ENCODE measurements around the gene GTF2A1. TPM values are rescaled to one million over a fixed set of nuclear protein-coding genes. Genes with fewer than 3 reads are reported as not detected.

GTF2A1 gene
- total and polyA plus RNA-seq, 8 donors, result 2.0 to 73.5 (median 8.4) TPM

GRCh38 chr14:81221579-81222102 lies 882 bp upstream of the GTF2A1 start:
- Histone ChIP-seq H3K4me1 (peaks cover 13 to 40% (median 27%) of the 10 kb centered on the region in 4 donors), H3K4me3 (peak overlapping the region; percentile 57 to 87 (median 72)), H3K36me3 (no peaks in the 10 kb centered on the region), H3K27me3 (no peaks in the 10 kb centered on the region), H3K27ac (peak overlapping the region; percentile 88 to 99 (median 98)), H3K9me3 (no peaks in the 10 kb centered on the region)
- DNase-seq, result no peak
- intact Hi-C loops (cut with DNase I; ENCODE audit: low total_unique reads), result no loop called here
- TF ChIP-seq POLR2A (IDR thresholded peaks at IDR 0.05) (no peak), EP300 (IDR thresholded peaks at IDR 0.05) (no peak), POLR2AphosphoS5 (IDR thresholded peaks at IDR 0.05) (no peak), CTCF (IDR thresholded peaks at IDR 0.05) (no peak)
- WGBS, 5 donors, result 26 to 38% (median 33%) methylated on average over 16 of the region's 16 CpGs

DNA sequence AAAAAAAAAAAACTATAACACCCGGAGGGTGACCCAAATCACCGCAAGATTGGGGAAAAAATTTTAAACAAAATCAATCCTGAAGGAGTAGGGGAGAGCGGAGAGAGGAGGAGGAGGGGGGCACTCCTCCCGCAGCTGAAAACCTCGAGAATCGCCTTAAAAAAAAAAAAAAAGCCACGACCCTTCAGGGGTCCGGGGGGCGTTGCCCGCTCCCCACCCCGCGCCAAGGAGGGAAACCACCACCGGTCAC lies 254 bp downstream of the GTF2A1 start:
- H3K4me1 ChIP-seq, result peaks cover 13 to 50% (median 29%) of the 10 kb centered on the region in 4 donors
- no peak for TF ChIP-seq POLR2AphosphoS5 (IDR thresholded peaks at IDR 0.05)
- TF ChIP-seq CTCF (IDR thresholded peaks at IDR 0.05), result no peak
- peak in 2 of 4 donors; percentile 95 to 99 for TF ChIP-seq POLR2A (IDR thresholded peaks at IDR 0.05)
- no peak for TF ChIP-seq EP300 (IDR thresholded peaks at IDR 0.05)
- DNase-seq, result no peak
- H3K9me3 ChIP-seq, result no peaks in the 10 kb centered on the region
- intact Hi-C loops (cut with DNase I; ENCODE audit: low total_unique reads), result no loop called here
- WGBS, 5 donors, result 0 to 2% (median 1%) methylated on average over 6 to 13 of the region's 13 CpGs
- peaks cover 5 to 10% (median 8%) of the 10 kb centered on the region in 4 donors for H3K36me3 ChIP-seq
- H3K27me3 ChIP-seq, result no peaks in the 10 kb centered on the region
- peak overlapping the region; percentile 57 to 87 (median 72) for H3K4me3 ChIP-seq
- H3K27ac ChIP-seq, result peak overlapping the region; percentile 88 to 99 (median 98)

GRCh38 chr14:81219759-81220579 lies 790 bp downstream of the GTF2A1 start:
- Histone ChIP-seq H3K36me3 (peaks cover 10 to 15% (median 13%) of the 10 kb centered on the region in 4 donors), H3K27ac (peak overlapping the region; percentile 88 to 99 (median 98)), H3K27me3 (no peaks in the 10 kb centered on the region), H3K4me1 (peaks cover 13 to 55% (median 29%) of the 10 kb centered on the region in 4 donors), H3K9me3 (no peaks in the 10 kb centered on the region), H3K4me3 (peak overlapping the region; percentile 57 to 87 (median 72))
- intact Hi-C loops (cut with DNase I; ENCODE audit: low total_unique reads), result no loop called here
- TF ChIP-seq EP300 (IDR thresholded peaks at IDR 0.05), result no peak
- TF ChIP-seq POLR2AphosphoS5 (IDR thresholded peaks at IDR 0.05), result no peak
- TF ChIP-seq POLR2A (IDR thresholded peaks at IDR 0.05), result no peak
- no peak for TF ChIP-seq CTCF (IDR thresholded peaks at IDR 0.05)
- WGBS, 5 donors, result 0 to 1% (median 0%) methylated on average over 40 to 78 of the region's 84 CpGs
- DNase-seq, result peak; percentile 43 to 82

DNA sequence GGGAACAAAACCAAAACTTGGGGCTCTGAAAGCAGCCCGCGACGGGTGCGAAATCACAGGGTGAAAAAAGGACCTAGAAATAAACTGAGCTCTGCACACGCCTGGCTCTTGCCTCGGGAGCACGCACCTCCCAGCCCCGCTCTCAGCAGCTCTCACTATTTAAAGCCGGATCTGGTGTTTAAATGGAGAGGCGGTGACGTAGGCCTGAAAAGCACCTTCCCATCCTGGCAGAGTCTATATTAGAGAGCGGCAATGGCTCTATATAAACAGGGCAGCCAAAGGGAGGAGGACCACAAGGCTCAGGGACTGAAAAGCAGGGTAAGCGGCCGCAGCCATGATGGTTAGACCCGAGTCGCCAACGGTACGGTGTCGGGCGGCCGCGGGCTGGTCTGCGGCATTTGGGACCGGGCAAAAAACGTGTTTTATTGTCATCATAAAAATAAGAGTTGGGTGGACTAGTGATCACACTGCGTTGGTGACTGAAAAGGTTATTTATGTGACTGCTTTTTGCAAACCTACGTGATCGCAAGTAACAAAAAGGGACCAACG lies 1.5 kb downstream of the GTF2A1 start:
- H3K4me1 ChIP-seq, result peaks cover 13 to 57% (median 29%) of the 10 kb centered on the region in 4 donors
- peak overlapping the region; percentile 88 to 99 (median 98) for H3K27ac ChIP-seq
- intact Hi-C loops (cut with DNase I; ENCODE audit: low total_unique reads), result no loop called here
- no peaks in the 10 kb centered on the region for H3K9me3 ChIP-seq
- 0 to 1% (median 0%) methylated on average over 29 of the region's 29 CpGs for WGBS, 5 donors
- TF ChIP-seq EP300 (IDR thresholded peaks at IDR 0.05) (no peak), CTCF (IDR thresholded peaks at IDR 0.05) (no peak), POLR2A (IDR thresholded peaks at IDR 0.05) (peak in 2 of 4 donors; percentile 99), POLR2AphosphoS5 (IDR thresholded peaks at IDR 0.05) (peak; percentile 97 to 100 (median 100))
- H3K27me3 ChIP-seq, result no peaks in the 10 kb centered on the region
- H3K4me3 ChIP-seq, result peak overlapping the region; percentile 57 to 87 (median 72)
- peak; percentile 95 to 98 for DNase-seq
- H3K36me3 ChIP-seq, result peaks cover 12 to 21% (median 20%) of the 10 kb centered on the region in 4 donors
